ENCODE data around the gene PRKAG2.

Gene PRKAG2

DNA sequence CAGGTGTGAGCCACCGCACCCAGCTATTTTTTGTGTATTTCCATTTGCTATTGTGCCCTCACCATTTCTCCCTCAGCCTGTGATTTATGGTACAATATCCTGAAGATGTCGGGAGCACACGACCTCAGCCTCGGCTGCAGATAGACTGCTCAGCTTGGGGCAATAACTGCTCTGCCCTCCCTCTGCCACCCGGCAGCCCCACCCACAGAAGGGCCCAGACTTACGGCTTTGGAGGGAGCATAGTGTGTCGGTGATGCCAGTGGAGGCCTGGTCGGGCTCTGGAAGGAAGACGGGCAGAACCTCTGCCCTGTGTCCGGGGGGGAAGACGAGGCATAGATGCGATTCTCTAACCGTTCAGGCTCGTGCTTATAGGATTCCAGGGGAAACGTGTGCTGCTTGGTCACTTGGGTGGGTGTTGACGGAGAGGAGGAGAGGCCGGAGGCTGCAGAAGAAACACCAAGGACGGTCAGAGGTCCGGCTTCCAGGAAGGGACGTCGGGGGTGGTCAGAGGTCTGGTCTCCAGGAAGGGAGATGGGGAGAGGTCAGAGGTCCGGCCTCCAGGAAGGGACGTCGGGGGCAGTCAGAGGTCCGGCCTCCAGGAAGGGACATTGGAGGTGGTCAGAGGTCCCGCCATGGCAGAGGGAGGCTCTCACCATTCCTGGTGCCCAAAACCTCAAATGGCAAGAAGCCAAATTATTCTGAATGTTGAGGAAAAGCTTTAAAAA lies 201.6 kb downstream of the PRKAG2 start:
- Histone ChIP-seq H4K20me1 (ENCODE audit: control insufficient read depth, insufficient read depth, low read depth, low read length) (no peaks in the 10 kb centered on the region), H3K9me2 (replicated peaks; ENCODE audit: control insufficient read depth, low read length) (no peaks in the 10 kb centered on the region), H3K4me1 (ENCODE audit: control insufficient read depth, low read length) (no peaks in the 10 kb centered on the region), H3F3A (ENCODE audit: control insufficient read depth, insufficient read depth) (no peaks in the 10 kb centered on the region), H3K27ac (ENCODE audit: low read depth, low read length) (no peak overlapping the region), H3K79me2 (ENCODE audit: control insufficient read depth, low read length) (no peaks in the 10 kb centered on the region), H3K36me3 (ENCODE audit: control insufficient read depth, low read length) (no peaks in the 10 kb centered on the region), H3K9me3 (ENCODE audit: control insufficient read depth, insufficient read depth, low read length) (no peaks in the 10 kb centered on the region), H3K4me2 (ENCODE audit: low read length) (no peak overlapping the region), H3K27me3 (ENCODE audit: control insufficient read depth, low read length) (no peaks in the 10 kb centered on the region), H3K4me3 (ENCODE audit: low read length) (no peak overlapping the region)
- TF ChIP-seq, protein P1, sequence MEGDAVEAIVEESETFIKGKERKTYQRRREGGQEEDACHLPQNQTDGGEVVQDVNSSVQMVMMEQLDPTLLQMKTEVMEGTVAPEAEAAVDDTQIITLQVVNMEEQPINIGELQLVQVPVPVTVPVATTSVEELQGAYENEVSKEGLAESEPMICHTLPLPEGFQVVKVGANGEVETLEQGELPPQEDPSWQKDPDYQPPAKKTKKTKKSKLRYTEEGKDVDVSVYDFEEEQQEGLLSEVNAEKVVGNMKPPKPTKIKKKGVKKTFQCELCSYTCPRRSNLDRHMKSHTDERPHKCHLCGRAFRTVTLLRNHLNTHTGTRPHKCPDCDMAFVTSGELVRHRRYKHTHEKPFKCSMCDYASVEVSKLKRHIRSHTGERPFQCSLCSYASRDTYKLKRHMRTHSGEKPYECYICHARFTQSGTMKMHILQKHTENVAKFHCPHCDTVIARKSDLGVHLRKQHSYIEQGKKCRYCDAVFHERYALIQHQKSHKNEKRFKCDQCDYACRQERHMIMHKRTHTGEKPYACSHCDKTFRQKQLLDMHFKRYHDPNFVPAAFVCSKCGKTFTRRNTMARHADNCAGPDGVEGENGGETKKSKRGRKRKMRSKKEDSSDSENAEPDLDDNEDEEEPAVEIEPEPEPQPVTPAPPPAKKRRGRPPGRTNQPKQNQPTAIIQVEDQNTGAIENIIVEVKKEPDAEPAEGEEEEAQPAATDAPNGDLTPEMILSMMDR (IDR thresholded peaks at IDR 0.05; ENCODE audit: low read depth, low read length, poor library complexity, severe bottlenecking), result no peak
- no peak for TF ChIP-seq EZH2phosphoT487 (IDR thresholded peaks at IDR 0.05; ENCODE audit: borderline replicate concordance, low read length)

DNA sequence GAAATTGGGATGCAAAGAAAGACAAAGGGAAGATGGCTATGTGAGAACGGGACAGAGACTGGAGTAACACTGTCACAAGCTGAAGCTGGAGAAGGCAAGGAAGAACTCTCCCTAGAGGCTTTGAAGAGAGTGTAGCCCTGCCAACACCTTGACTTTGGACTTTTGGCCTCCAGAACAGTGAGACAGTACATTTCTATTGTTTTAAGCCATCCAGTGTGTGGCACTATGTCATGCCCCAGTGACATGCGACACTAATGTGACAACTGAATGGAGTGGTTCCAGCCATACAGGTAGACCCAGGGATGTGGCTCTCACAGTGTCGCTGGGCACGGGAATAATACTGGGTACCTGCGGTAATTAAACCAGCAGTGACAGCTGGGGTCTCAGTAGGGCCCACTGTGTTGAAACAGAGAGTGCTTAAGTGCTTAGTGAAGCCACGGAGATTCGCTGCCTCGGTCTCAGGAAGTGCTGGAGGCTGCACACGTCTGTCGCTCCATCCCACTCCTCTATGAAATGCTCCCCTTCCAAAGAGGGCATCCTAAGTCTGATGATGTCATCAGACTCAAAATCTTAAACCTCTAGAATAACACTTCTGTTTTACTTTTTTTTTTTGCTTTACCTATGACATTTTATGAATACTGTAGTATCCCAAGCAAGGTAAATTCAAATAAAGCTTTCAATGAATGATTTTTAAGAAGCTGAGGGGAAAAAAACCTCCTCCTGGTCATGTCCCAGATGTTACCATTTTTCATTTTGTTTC lies 202.6 kb downstream of the PRKAG2 start:
- Histone ChIP-seq H3K9me2 (replicated peaks; ENCODE audit: control insufficient read depth, low read length) (no peaks in the 10 kb centered on the region), H3K4me2 (ENCODE audit: low read length) (no peak overlapping the region), H3K27ac (ENCODE audit: low read depth, low read length) (no peak overlapping the region), H4K20me1 (ENCODE audit: control insufficient read depth, insufficient read depth, low read depth, low read length) (no peaks in the 10 kb centered on the region), H3K9me3 (ENCODE audit: control insufficient read depth, insufficient read depth, low read length) (no peaks in the 10 kb centered on the region; the same call in 1 of the 2 replicates), H3K4me1 (ENCODE audit: control insufficient read depth, low read length) (no peaks in the 10 kb centered on the region), H3K4me3 (ENCODE audit: low read length) (no peak overlapping the region), H3K27me3 (ENCODE audit: control insufficient read depth, low read length) (no peaks in the 10 kb centered on the region), H3F3A (ENCODE audit: control insufficient read depth, insufficient read depth) (no peaks in the 10 kb centered on the region), H3K79me2 (ENCODE audit: control insufficient read depth, low read length) (no peaks in the 10 kb centered on the region), H3K36me3 (ENCODE audit: control insufficient read depth, low read length) (no peaks in the 10 kb centered on the region)
- no peak for TF ChIP-seq EZH2phosphoT487 (IDR thresholded peaks at IDR 0.05; ENCODE audit: borderline replicate concordance, low read length)
- TF ChIP-seq, protein P1 (IDR thresholded peaks at IDR 0.05; ENCODE audit: low read depth, low read length, poor library complexity, severe bottlenecking), result no peak

DNA sequence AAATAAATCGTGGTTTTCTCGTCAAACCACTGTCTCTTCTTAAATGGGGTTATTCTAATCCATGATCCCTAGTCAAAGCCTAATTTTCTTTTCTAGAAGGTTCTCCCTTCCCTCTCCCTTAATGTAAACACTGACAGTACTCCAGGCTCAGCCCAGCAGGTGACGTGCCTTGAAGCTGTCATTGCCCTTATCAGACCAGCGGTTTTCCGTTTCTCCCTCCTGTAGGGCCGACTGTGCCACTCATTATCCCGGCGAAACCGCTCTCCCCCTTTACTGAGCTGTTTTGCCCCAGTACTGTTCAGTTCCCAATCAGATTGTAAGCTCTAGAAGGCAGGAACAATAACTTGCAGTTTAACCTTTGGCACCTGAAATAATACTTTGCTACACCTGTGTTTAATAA lies 203.7 kb downstream of the PRKAG2 start:
- Histone ChIP-seq H3K4me2 (ENCODE audit: low read length) (no peak overlapping the region), H3K36me3 (ENCODE audit: control insufficient read depth, low read length) (no peaks in the 10 kb centered on the region), H3K4me1 (ENCODE audit: control insufficient read depth, low read length) (no peaks in the 10 kb centered on the region)

More for the DNA sequence above, 203.7 kb downstream of the PRKAG2 start:
- Histone ChIP-seq H3K79me2 (ENCODE audit: control insufficient read depth, low read length) (no peaks in the 10 kb centered on the region), H3F3A (ENCODE audit: control insufficient read depth, insufficient read depth) (no peaks in the 10 kb centered on the region), H3K4me3 (ENCODE audit: low read length) (no peak overlapping the region), H4K20me1 (ENCODE audit: control insufficient read depth, insufficient read depth, low read depth, low read length) (no peaks in the 10 kb centered on the region), H3K9me2 (replicated peaks; ENCODE audit: control insufficient read depth, low read length) (no peaks in the 10 kb centered on the region), H3K27me3 (ENCODE audit: control insufficient read depth, low read length) (no peaks in the 10 kb centered on the region), H3K27ac (ENCODE audit: low read depth, low read length) (no peak overlapping the region), H3K9me3 (ENCODE audit: control insufficient read depth, insufficient read depth, low read length) (no peaks in the 10 kb centered on the region; the same call in 1 of the 2 replicates)
- TF ChIP-seq, protein P1 (IDR thresholded peaks at IDR 0.05; ENCODE audit: low read depth, low read length, poor library complexity, severe bottlenecking), result no peak
- no peak for TF ChIP-seq EZH2phosphoT487 (IDR thresholded peaks at IDR 0.05; ENCODE audit: borderline replicate concordance, low read length)

All from DOHH2 (cell line).